Activated T-cell treated with anti-CD3 and anti-CD28 coated beads, Interleukin-2, amount 50 U/mL, for 72 hours (primary cell): ENCODE measurements around the gene RGR. TPM values are rescaled to one million over a fixed set of nuclear protein-coding genes. Genes with fewer than 3 reads are reported as not detected.

Source experiments
- ATAC-seq, 2 donors: fragments of 150-1000 bp; cut with Tn5 transposase; replicated peaks in 1 of 2; 2 replicates each; pipeline ENCODE4 v1.10.0; 2021; ENCODE audit warnings: moderate library complexity in 2 of 2, mild to moderate bottlenecking in 1 of 2
- DNase-seq, 2 donors: peaks; one replicate each; pipeline ENCODE4 v3.0.0; 2021 to 2022; ENCODE audit warnings: mixed read lengths in 1 of 2
- H3K27ac Mint-ChIP-seq: one replicate; pipeline ENCODE4 v1.8.0; 2022; ENCODE audit warnings: mild to moderate bottlenecking, moderate library complexity, mixed read lengths
- H3K27me3 Mint-ChIP-seq: one replicate; pipeline ENCODE4 v1.8.0; 2022; ENCODE audit warnings: low read depth, mixed read lengths
- H3K36me3 Mint-ChIP-seq, 2 donors: one replicate each; pipeline ENCODE4 v1.8.0; 2022; ENCODE audit warnings: mixed read lengths in 2 of 2, mild to moderate bottlenecking in 1 of 2; ENCODE audit not compliant: insufficient read depth in 2 of 2
- H3K4me1 Mint-ChIP-seq: one replicate; pipeline ENCODE4 v1.8.0; 2022; ENCODE audit warnings: low read depth, mixed read lengths
- H3K4me3 Mint-ChIP-seq, 2 donors: one replicate each; pipeline ENCODE4 v1.8.0; 2022; ENCODE audit warnings: mild to moderate bottlenecking in 2 of 2, mixed read lengths in 2 of 2, moderate library complexity in 2 of 2
- H3K9me3 Mint-ChIP-seq, 2 donors: one replicate each; pipeline ENCODE4 v1.8.0; 2022; ENCODE audit warnings: mixed read lengths in 2 of 2
- total RNA-seq, 2 donors: library from RNA; stranded (reverse); gene quantifications; one replicate each; pipeline ENCODE4 v1.2.3, GENCODE V29; 2022

Gene RGR
- total RNA-seq, 2 donors from 2014 or later, result not detected

- H3K27ac Mint-ChIP-seq, result no peak overlapping the region
- no peak for DNase-seq
- H3K4me1 Mint-ChIP-seq, result no peaks in the 10 kb centered on the region
- H3K4me3 Mint-ChIP-seq, result no peak overlapping the region
- no peak for ATAC-seq
- H3K9me3 Mint-ChIP-seq, result no peaks in the 10 kb centered on the region
- H3K27me3 Mint-ChIP-seq, result peaks cover 37% of the 10 kb centered on the region
- H3K36me3 Mint-ChIP-seq, result no peaks in the 10 kb centered on the region
Measured at GRCh38 chr10:84226616-84227015, 18.2 kb upstream of the RGR start.

GRCh38 chr10:84227810-84228209, 17.0 kb upstream of the RGR start:
- Mint-ChIP-seq H3K36me3 (no peaks in the 10 kb centered on the region), H3K27ac (no peak overlapping the region), H3K4me1 (no peaks in the 10 kb centered on the region), H3K4me3 (no peak overlapping the region), H3K27me3 (peaks cover 37% of the 10 kb centered on the region), H3K9me3 (no peaks in the 10 kb centered on the region)
- ATAC-seq (no peak), DNase-seq (no peak)

GRCh38 chr10:84230359-84230758, 14.5 kb upstream of the RGR start:
- Mint-ChIP-seq H3K27ac (no peak overlapping the region), H3K27me3 (peaks cover 37% of the 10 kb centered on the region), H3K9me3 (no peaks in the 10 kb centered on the region), H3K4me3 (no peak overlapping the region), H3K36me3 (no peaks in the 10 kb centered on the region), H3K4me1 (no peaks in the 10 kb centered on the region)
- ATAC-seq (no peak), DNase-seq (no peak)

- H3K27me3 Mint-ChIP-seq, result peaks cover 32% of the 10 kb centered on the region
- H3K36me3 Mint-ChIP-seq, result no peaks in the 10 kb centered on the region
- ATAC-seq (no peak), DNase-seq (no peak)
- H3K27ac Mint-ChIP-seq, result no peak overlapping the region
- no peak overlapping the region for H3K4me3 Mint-ChIP-seq
- H3K4me1 Mint-ChIP-seq, result no peaks in the 10 kb centered on the region
- no peaks in the 10 kb centered on the region for H3K9me3 Mint-ChIP-seq
Measured at GRCh38 chr10:84232376-84232775, 12.5 kb upstream of the RGR start.

- Mint-ChIP-seq H3K4me3 (no peak overlapping the region), H3K36me3 (no peaks in the 10 kb centered on the region), H3K4me1 (no peaks in the 10 kb centered on the region), H3K27me3 (peaks cover 21% of the 10 kb centered on the region), H3K9me3 (no peaks in the 10 kb centered on the region), H3K27ac (no peak overlapping the region)
- ATAC-seq (no peak), DNase-seq (no peak)
Measured at GRCh38 chr10:84233940-84234339, 10.9 kb upstream of the RGR start.

GRCh38 chr10:84234479-84234878, 10.4 kb upstream of the RGR start:
- H3K27me3 Mint-ChIP-seq, result peaks cover 20% of the 10 kb centered on the region

GRCh38 chr10:84235096-84235495, 9.8 kb upstream of the RGR start:
- no peaks in the 10 kb centered on the region for H3K36me3 Mint-ChIP-seq
- H3K4me1 Mint-ChIP-seq, result no peaks in the 10 kb centered on the region
- no peak for ATAC-seq
- DNase-seq, result no peak
- H3K9me3 Mint-ChIP-seq, result no peaks in the 10 kb centered on the region
- H3K27ac Mint-ChIP-seq, result no peak overlapping the region
- peaks cover 16% of the 10 kb centered on the region for H3K27me3 Mint-ChIP-seq
- no peak overlapping the region for H3K4me3 Mint-ChIP-seq

More at GRCh38 chr10:84234479-84234878, 10.4 kb upstream of the RGR start:
- Mint-ChIP-seq H3K36me3 (no peaks in the 10 kb centered on the region), H3K4me1 (no peaks in the 10 kb centered on the region), H3K27ac (no peak overlapping the region), H3K9me3 (no peaks in the 10 kb centered on the region), H3K4me3 (no peak overlapping the region)
- no peak for DNase-seq
- ATAC-seq, result no peak

GRCh38 chr10:84236807-84237198, 8.1 kb upstream of the RGR start:
- Mint-ChIP-seq H3K4me1 (no peaks in the 10 kb centered on the region), H3K27ac (no peak overlapping the region), H3K9me3 (no peaks in the 10 kb centered on the region), H3K27me3 (peaks cover 7% of the 10 kb centered on the region), H3K4me3 (no peak overlapping the region), H3K36me3 (no peaks in the 10 kb centered on the region)
- no peak for ATAC-seq
- DNase-seq, result no peak

- H3K4me1 Mint-ChIP-seq, result no peaks in the 10 kb centered on the region
- DNase-seq (no peak), ATAC-seq (no peak)
- H3K4me3 Mint-ChIP-seq, result no peak overlapping the region
- H3K27ac Mint-ChIP-seq, result no peak overlapping the region
- H3K36me3 Mint-ChIP-seq, result no peaks in the 10 kb centered on the region
- H3K27me3 Mint-ChIP-seq, result peaks cover 7% of the 10 kb centered on the region
- H3K9me3 Mint-ChIP-seq, result no peaks in the 10 kb centered on the region
Measured at GRCh38 chr10:84237199-84238051, 7.4 kb upstream of the RGR start.

GRCh38 chr10:84238909-84239308, 5.9 kb upstream of the RGR start:
- DNase-seq, result no peak
- H3K36me3 Mint-ChIP-seq, result no peaks in the 10 kb centered on the region
- H3K4me3 Mint-ChIP-seq, result no peak overlapping the region
- no peak overlapping the region for H3K27ac Mint-ChIP-seq
- H3K9me3 Mint-ChIP-seq, result no peaks in the 10 kb centered on the region
- no peaks in the 10 kb centered on the region for H3K4me1 Mint-ChIP-seq
- ATAC-seq, result no peak
- peaks cover 7% of the 10 kb centered on the region for H3K27me3 Mint-ChIP-seq

- DNase-seq, result no peak
- H3K4me3 Mint-ChIP-seq, result no peak within 1 kb of the TSS
- no peaks in the 10 kb centered on the region for H3K4me1 Mint-ChIP-seq
- H3K36me3 Mint-ChIP-seq, result no peaks in the 10 kb centered on the region
- H3K9me3 Mint-ChIP-seq, result no peaks in the 10 kb centered on the region
- H3K27me3 Mint-ChIP-seq, result peaks cover 7% of the 10 kb centered on the region
- no peak within 1 kb of the TSS for H3K27ac Mint-ChIP-seq
- no peak for ATAC-seq
Measured at GRCh38 chr10:84241185-84241790, 3.6 kb upstream of the RGR start, which contains the start of gene LRIT1. Gene LRIT1 (minus strand): TSS chr10:84241546. CDS start chr10:84241439, 107 bp downstream.

GRCh38 chr10:84243759-84244158, 1.1 kb upstream of the RGR start:
- ATAC-seq (no peak), DNase-seq (no peak)
- Mint-ChIP-seq H3K36me3 (no peaks in the 10 kb centered on the region), H3K4me3 (no peak overlapping the region), H3K9me3 (no peaks in the 10 kb centered on the region), H3K4me1 (no peaks in the 10 kb centered on the region), H3K27me3 (peaks cover 11% of the 10 kb centered on the region), H3K27ac (no peak overlapping the region)

GRCh38 chr10:84247496-84247895, 2.6 kb downstream of the RGR start:
- H3K4me1 Mint-ChIP-seq, result no peaks in the 10 kb centered on the region
- peaks cover 6% of the 10 kb centered on the region for H3K27me3 Mint-ChIP-seq
- H3K9me3 Mint-ChIP-seq, result no peaks in the 10 kb centered on the region
- no peak overlapping the region for H3K27ac Mint-ChIP-seq
- no peak for DNase-seq
- H3K4me3 Mint-ChIP-seq, result no peak overlapping the region
- no peak for ATAC-seq
- H3K36me3 Mint-ChIP-seq, result no peaks in the 10 kb centered on the region
